Posterior cingulate gyrus (tissue), 11 donors: Measurements from ENCODE around the gene TCERG1L.
"Not testable (repeated sequence)": the region's sequence is repeated elsewhere in the genome, so short reads cannot be mapped to it uniquely, and the experiment has no call there.

Experiments
- DNase-seq, 10 donors: peaks; one replicate each; pipeline versions ENCODE4 v3.0.0 to v3.0.0-alpha.2; 2020 to 2021; ENCODE audit warnings: mixed read lengths in 3 of 10
- intact Hi-C: fragments of 100-400 bp; cut with DNase I; formaldehyde crosslinking; loops from one replicate; pipeline ENCODE4 v1.15.1; 2023

TCERG1L gene

GRCh38 chr10:131237991-131238651, 73.4 kb downstream of the TCERG1L start:
- intact Hi-C loops, result no loop called here
- peak in 3 of 10 donors; percentile 37 to 70 (median 69) for DNase-seq

- intact Hi-C loops, result not testable (repeated sequence)
- DNase-seq, result peak in 3 of 10 donors; percentile 42 to 71 (median 67)
Measured at GRCh38 chr10:131234606-131235005, 76.9 kb downstream of the TCERG1L start.

GRCh38 chr10:131233611-131234258, 77.8 kb downstream of the TCERG1L start:
- DNase-seq, result peak in 2 of 10 donors; percentile 12 to 35
- intact Hi-C loops, result no loop called here

- intact Hi-C loops, result no loop called here
- DNase-seq, result peak in 3 of 10 donors; percentile 63 to 68 (median 66)
Measured at GRCh38 chr10:131231965-131232541, 79.5 kb downstream of the TCERG1L start.

- intact Hi-C loops, result no loop called here
- peak in 3 of 10 donors; percentile 29 to 57 (median 33) for DNase-seq
Measured at GRCh38 chr10:131231323-131231964, 80.1 kb downstream of the TCERG1L start.

GRCh38 chr10:131230641-131231322, 80.7 kb downstream of the TCERG1L start:
- intact Hi-C loops, result no loop called here
- peak in 3 of 10 donors; percentile 35 to 62 (median 38) for DNase-seq

GRCh38 chr10:131230166-131230565, 81.4 kb downstream of the TCERG1L start:
- DNase-seq, result peak in 3 of 10 donors; percentile 28 to 70 (median 38)
- intact Hi-C loops, result no loop called here

- intact Hi-C loops, result no loop called here
- DNase-seq, result peak in 3 of 10 donors; percentile 52 to 78 (median 73)
Measured at GRCh38 chr10:131227163-131227740, 84.3 kb downstream of the TCERG1L start.

- intact Hi-C loops, result no loop called here
- DNase-seq, result peak in 3 of 10 donors; percentile 23 to 65 (median 32)
Measured at GRCh38 chr10:131226446-131227162, 84.9 kb downstream of the TCERG1L start.

GRCh38 chr10:131224106-131224505, 87.4 kb downstream of the TCERG1L start:
- DNase-seq, result peak in 3 of 10 donors; percentile 13 to 57 (median 38)
- intact Hi-C loops, result no loop called here

GRCh38 chr10:131223422-131223821, 88.1 kb downstream of the TCERG1L start:
- intact Hi-C loops, result no loop called here
- no peak for DNase-seq

- DNase-seq, result peak in 3 of 10 donors; percentile 56 to 64 (median 59)
- intact Hi-C loops, result no loop called here
Measured at GRCh38 chr10:131222986-131223385, 88.5 kb downstream of the TCERG1L start.

GRCh38 chr10:131221632-131222277, 89.8 kb downstream of the TCERG1L start:
- peak in 3 of 10 donors; percentile 34 to 71 (median 40) for DNase-seq
- intact Hi-C loops, result no loop called here

- DNase-seq, result peak in 3 of 10 donors; percentile 49 to 84 (median 66)
- intact Hi-C loops, result no loop called here
Measured at GRCh38 chr10:131220601-131221171, 90.8 kb downstream of the TCERG1L start.

GRCh38 chr10:131219955-131220489, 91.5 kb downstream of the TCERG1L start:
- intact Hi-C loops, result no loop called here

GRCh38 chr10:131219584-131219886, 92.0 kb downstream of the TCERG1L start:
- intact Hi-C loops, result no loop called here

More at GRCh38 chr10:131219955-131220489, 91.5 kb downstream of the TCERG1L start:
- DNase-seq, result peak in 3 of 10 donors; percentile 37 to 56 (median 55)

GRCh38 chr10:131218811-131219583, 92.5 kb downstream of the TCERG1L start:
- peak in 3 of 10 donors; percentile 63 to 74 (median 68) for DNase-seq
- intact Hi-C loops, result no loop called here

More at GRCh38 chr10:131219584-131219886, 92.0 kb downstream of the TCERG1L start:
- DNase-seq, result peak in 2 of 10 donors; percentile 66 to 67
